B cell (primary cell): ENCODE results near the gene RASGEF1C. TPM values are rescaled to one million over a fixed set of nuclear protein-coding genes. Genes with fewer than 3 reads are reported as not detected.

ENCODE experiments used
- ATAC-seq: fragments of 200-7000 bp; cut with Tn5 transposase; one replicate; pipeline ENCODE4 v1.10.0; 2021; ENCODE audit warnings: low read depth, mild to moderate bottlenecking, moderate number of reproducible peaks, moderate library complexity
- CTCF ChIA-PET: fragments of 350-600 bp; sonication (Branson Sonifier 250); formaldehyde crosslinking; loops from one replicate; lab custom pipeline; 2021; ENCODE audit warnings: antibody characterized with exemption, inconsistent platforms; lab: Charles Lee
- POLR2A ChIA-PET: fragments of 350-600 bp; sonication (Branson Sonifier 250); formaldehyde crosslinking; loops from one replicate; lab custom pipeline; 2021; ENCODE audit warnings: antibody characterized with exemption; lab: Charles Lee
- DNase-seq: peaks from one replicate; pipeline ENCODE4 v3.0.0; 2013
- H2AFZ ChIP-seq: 2 replicates; pipeline ENCODE4 v1.6.1; 2012; ENCODE audit warnings: mild to moderate bottlenecking, low read depth, low read length; ENCODE audit not compliant: insufficient read depth, poor library complexity, severe bottlenecking
- H3K27ac ChIP-seq, 2 donors: 1 replicate in 1 of 2; 2 replicates in 1 of 2; pipeline ENCODE4 v1.5.1; 2012 to 2013; ENCODE audit warnings: low read length in 2 of 2, mild to moderate bottlenecking in 2 of 2, moderate library complexity in 1 of 2
- H3K27me3 ChIP-seq, 4 experiments: fragments of 200-600 bp in 1 of 4; sonication (generic) in 1 of 4; replicated peaks in 1 of 4; 1 replicate in 2 of 4; 2 replicates in 2 of 4; pipeline versions ENCODE4 v1.6.1 to v1.7.0; 2013 to 2016; ENCODE audit warnings: low read length in 3 of 4, mild to moderate bottlenecking in 2 of 4, mixed read lengths in 1 of 4, moderate library complexity in 1 of 4; ENCODE audit not compliant: insufficient read depth in 4 of 4, control insufficient read depth in 3 of 4; ENCODE audit errors: control extremely low read depth in 1 of 4
- H3K36me3 ChIP-seq, 2 experiments: replicated peaks in 1 of 2; 1 replicate in 1 of 2; 2 replicates in 1 of 2; pipeline versions ENCODE4 v1.6.1 to v1.7.1; 2013; ENCODE audit warnings: low read length in 1 of 2; ENCODE audit not compliant: insufficient read depth in 2 of 2, control insufficient read depth in 1 of 2; ENCODE audit errors: control extremely low read depth in 1 of 2, extremely low read depth in 1 of 2
- H3K4me1 ChIP-seq, 2 donors: fragments of 200-600 bp in 1 of 2; sonication (generic) in 1 of 2; 1 replicate in 1 of 2; 2 replicates in 1 of 2; pipeline versions ENCODE4 v1.5.1 to v1.6.1; 2013 to 2017; ENCODE audit warnings: low read length in 2 of 2; ENCODE audit not compliant: control insufficient read depth in 2 of 2, insufficient read depth in 2 of 2
- H3K4me2 ChIP-seq: replicated peaks from 2 replicates; pipeline ENCODE3; 2012; ENCODE audit warnings: mild to moderate bottlenecking, low read depth, low read length; ENCODE audit not compliant: poor library complexity, severe bottlenecking
- H3K4me3 ChIP-seq, 5 experiments: fragments of 200-600 bp in 1 of 5; sonication (generic) in 1 of 5; 1 replicate in 3 of 5; 2 replicates in 2 of 5; pipeline versions ENCODE4 v1.5.1 to v1.7.0; 2011 to 2016; ENCODE audit warnings: low read length in 4 of 5, mild to moderate bottlenecking in 4 of 5, low read depth in 2 of 5, control low read depth in 1 of 5, moderate library complexity in 1 of 5; ENCODE audit not compliant: insufficient read depth in 1 of 5; ENCODE audit errors: control extremely low read depth in 1 of 5, extremely low read depth in 1 of 5
- H3K79me2 ChIP-seq: fragments of 200-600 bp; sonication (generic); one replicate; pipeline ENCODE4 v1.6.0; 2016; ENCODE audit warnings: low read length; ENCODE audit not compliant: control insufficient read depth, insufficient read depth
- H3K9ac ChIP-seq: fragments of 200-600 bp; sonication (generic); 2 replicates; pipeline ENCODE4 v1.6.1; 2017; ENCODE audit warnings: mild to moderate bottlenecking, low read length, moderate library complexity
- H3K9me3 ChIP-seq, 3 donors: one replicate each; pipeline versions ENCODE4 v1.6.1 to v1.7.1; 2013; ENCODE audit warnings: low read length in 2 of 3; ENCODE audit not compliant: control insufficient read depth in 2 of 3, insufficient read depth in 1 of 3; ENCODE audit errors: control extremely low read depth in 1 of 3
- H4K20me1 ChIP-seq: 2 replicates; pipeline ENCODE4 v1.6.0; 2012; ENCODE audit warnings: mild to moderate bottlenecking, low read length; ENCODE audit not compliant: insufficient read depth, control insufficient read depth, poor library complexity, severe bottlenecking
- H3K27ac Mint-ChIP-seq: one replicate; pipeline ENCODE4 v1.8.0; 2021; ENCODE audit warnings: mixed read lengths
- H3K27me3 Mint-ChIP-seq: one replicate; pipeline ENCODE4 v1.8.0; 2021; ENCODE audit warnings: mixed read lengths
- H3K4me1 Mint-ChIP-seq: one replicate; pipeline ENCODE4 v1.8.0; 2021; ENCODE audit warnings: mixed read lengths
- H3K4me3 Mint-ChIP-seq: one replicate; pipeline ENCODE4 v1.8.0; 2021; ENCODE audit warnings: mixed read lengths
- H3K9me3 Mint-ChIP-seq: one replicate; pipeline ENCODE4 v1.8.0; 2022; ENCODE audit warnings: mixed read lengths; ENCODE audit not compliant: insufficient read depth
- CTCF ChIP-seq: fragments of 200-600 bp; IDR thresholded peaks from one replicate; pipeline ENCODE4 v1.8.0; 2022; ENCODE audit warnings: antibody characterized with exemption, mild to moderate bottlenecking
- EZH2 ChIP-seq: IDR thresholded peaks from 2 replicates; pipeline ENCODE4 v1.6.1; 2012; ENCODE audit warnings: borderline replicate concordance, low read depth, mild to moderate bottlenecking, moderate library complexity, low read length; ENCODE audit not compliant: insufficient read depth, poor library complexity, severe bottlenecking
- whole genome bisulfite sequencing: methylation state at CpG from one replicate; pipeline ENCODE4 v1.1.5; 2013; ENCODE audit warnings: missing lambda C conversion rate; ENCODE audit not compliant: insufficient coverage; 5-methylcytosine and 5-hydroxymethylcytosine counted together
- intact Hi-C: fragments of 100-400 bp; cut with micrococcal nuclease; formaldehyde crosslinking; loops from one replicate; pipeline ENCODE4 v1.10.0; 2022
- polyA plus RNA-seq: library from polyadenylated mRNA; depleted of rRNA; stranded (reverse); fragments of >200 nt; gene quantifications from 2 replicates; pipeline ENCODE4 v1.2.3, GENCODE V29; 2012
- total RNA-seq, 2 donors: library from RNA; stranded (reverse); fragments of 120-200 nt in 1 of 2; gene quantifications; 1 replicate in 1 of 2; 2 replicates in 1 of 2; pipeline versions ENCODE4 v1.2.3 to v1.2.4, GENCODE V29; 2013 to 2022

The RASGEF1C gene
- total and polyA plus RNA-seq, 2 donors (not counting 1 experiment from before 2014, with no cell fraction given) = not detected

- no peak overlapping the region for H3K4me3 ChIP-seq
- no peak overlapping the region for H2AFZ ChIP-seq
- ATAC-seq = no peak
- peaks cover 10% of the 10 kb centered on the region for H3K27me3 Mint-ChIP-seq
- no peaks in the 10 kb centered on the region for H3K9me3 ChIP-seq
- intact Hi-C loops = no loop called here
- no peak overlapping the region for H3K4me3 Mint-ChIP-seq
- TF ChIP-seq EZH2 (no peak), CTCF (no peak)
- no peak for DNase-seq
- ChIA-PET POLR2A (no interaction called here), CTCF (no interaction called here)
- H4K20me1 ChIP-seq = no peaks in the 10 kb centered on the region
- no peaks in the 10 kb centered on the region for H3K36me3 ChIP-seq
- H3K27ac ChIP-seq = no peak overlapping the region
- H3K4me1 ChIP-seq = no peaks in the 10 kb centered on the region
- no peaks in the 10 kb centered on the region for H3K79me2 ChIP-seq
- no peaks in the 10 kb centered on the region for H3K4me1 Mint-ChIP-seq
- H3K4me2 ChIP-seq = no peak overlapping the region
- no peak overlapping the region for H3K9ac ChIP-seq
- H3K27ac Mint-ChIP-seq = no peak overlapping the region
- H3K9me3 Mint-ChIP-seq = no peaks in the 10 kb centered on the region
- H3K27me3 ChIP-seq = peaks cover 0 to 4% (median 0%) of the 10 kb centered on the region in 4 experiments
- no CpG with 5 or more reads among the region's 1 CpG for WGBS
Measured at GRCh38 chr5:180122875-180123274, 86.1 kb downstream of the RASGEF1C start.

GRCh38 chr5:180121826-180122413 lies 87.1 kb downstream of the RASGEF1C start:
- H3K9me3 ChIP-seq = no peaks in the 10 kb centered on the region
- no peak overlapping the region for H2AFZ ChIP-seq
- H3K4me1 Mint-ChIP-seq = no peaks in the 10 kb centered on the region
- ChIA-PET POLR2A (no interaction called here), CTCF (interaction anchor here (0.6 kb wide), 1 partner anchor 78 kb away, joined by 3 read pairs; no protein-coding TSS in a partner anchor)
- ATAC-seq = no peak
- H3K4me3 Mint-ChIP-seq = no peak overlapping the region
- intact Hi-C loops = no loop called here
- H3K9me3 Mint-ChIP-seq = no peaks in the 10 kb centered on the region
- no peak overlapping the region for H3K4me2 ChIP-seq
- no peaks in the 10 kb centered on the region for H3K36me3 ChIP-seq
- no peaks in the 10 kb centered on the region for H4K20me1 ChIP-seq
- no peak overlapping the region for H3K27ac Mint-ChIP-seq
- TF ChIP-seq CTCF (no peak), EZH2 (no peak)
- WGBS = 97% methylated on average over 7 of the region's 9 CpGs
- no peak overlapping the region for H3K9ac ChIP-seq
- H3K4me1 ChIP-seq = no peaks in the 10 kb centered on the region
- H3K27ac ChIP-seq = no peak overlapping the region
- H3K27me3 ChIP-seq = peaks cover 0 to 4% (median 0%) of the 10 kb centered on the region in 4 experiments
- H3K79me2 ChIP-seq = no peaks in the 10 kb centered on the region
- no peak overlapping the region for H3K4me3 ChIP-seq
- no peak for DNase-seq
- H3K27me3 Mint-ChIP-seq = peaks cover 10% of the 10 kb centered on the region
